HepG2 (cell line): Measurements from ENCODE around the gene APOL4. TPM values are rescaled to one million over a fixed set of nuclear protein-coding genes. Genes with fewer than 3 reads are reported as not detected.

Experiments
- ATAC-seq: fragments of 200-7000 bp; cut with Tn5 transposase; 3 replicates; pipeline ENCODE4 v1.9.1; 2020; ENCODE audit warnings: mild to moderate bottlenecking, moderate library complexity
- BruUV-seq: library from RNA; stranded (reverse); fragments of 400-500 nt; replicated peaks from 2 replicates; lab custom pipeline; 2021; lab: Mats Ljungman, UMichigan
- CTCF ChIA-PET: fragments of 300-600 bp; formaldehyde crosslinking; extraction: SDS; loops from one replicate; lab custom pipeline; 2021; ENCODE audit warnings: low total read pairs, inconsistent platforms, low intra/inter-chr PET ratio; lab: Yijun Ruan, JAX
- POLR2A ChIA-PET: fragments of 350-600 bp; sonication (Branson Sonifier 250); formaldehyde crosslinking; loops from one replicate; lab custom pipeline; 2020; ENCODE audit warnings: antibody characterized with exemption, inconsistent platforms; lab: Yijun Ruan, JAX
- DNase-seq: peaks from one replicate; pipeline ENCODE4 v3.0.0-alpha.2; 2015; ENCODE audit warnings: low spot score
- FAIRE-seq: peaks from 3 replicates; lab custom pipeline; 2011; peaks lifted over from hg19 to GRCh38; lab: Jason Lieb, UNC
- H2AFZ ChIP-seq: one replicate; pipeline ENCODE4 v1.6.1; 2011; ENCODE audit warnings: low read length, inconsistent platforms
- H3K27ac ChIP-seq: fragments of 300-600 bp; 3 replicates; pipeline ENCODE4 v1.8.0; 2011; ENCODE audit warnings: mixed run types, mild to moderate bottlenecking, mixed read lengths, low read length, inconsistent platforms; ENCODE audit not compliant: insufficient read depth; ENCODE audit errors: extremely low read length
- H3K27me3 ChIP-seq, 2 experiments: fragments of 200-600 bp in 1 of 2; 2 replicates in 1 of 2; 3 replicates in 1 of 2; pipeline versions ENCODE4 v1.6.0 to v1.8.0; 2011; ENCODE audit warnings: low read length in 2 of 2, mild to moderate bottlenecking in 2 of 2, moderate library complexity in 2 of 2, inconsistent platforms in 1 of 2; ENCODE audit not compliant: insufficient read depth in 2 of 2, control insufficient read depth in 1 of 2
- H3K36me3 ChIP-seq, 2 experiments: fragments of 200-600 bp in 1 of 2; replicated peaks in 1 of 2; 2 replicates in 1 of 2; 3 replicates in 1 of 2; pipeline versions ENCODE4 v1.5.1 to v1.8.0; 2011; ENCODE audit warnings: low read length in 2 of 2, inconsistent platforms in 1 of 2; ENCODE audit not compliant: insufficient read depth in 2 of 2, control insufficient read depth in 1 of 2
- H3K4me1 ChIP-seq: 2 replicates; pipeline ENCODE4 v1.5.1; 2012; ENCODE audit warnings: low read length, inconsistent platforms; ENCODE audit not compliant: insufficient read depth
- H3K4me2 ChIP-seq: 2 replicates; pipeline ENCODE4 v1.6.0; 2011; ENCODE audit warnings: low read depth, low read length, inconsistent platforms
- H3K4me3 ChIP-seq, 3 experiments: fragments of 200-600 bp in 1 of 3; sonication (generic), shearing (Covaris generic) in 1 of 3; replicated peaks in 1 of 3; 2 replicates each; pipeline ENCODE4 v1.5.1; 2011 to 2016; ENCODE audit warnings: low read length in 3 of 3, inconsistent platforms in 2 of 3, low read depth in 2 of 3, mild to moderate bottlenecking in 2 of 3, control low read depth in 1 of 3, mixed read lengths in 1 of 3; ENCODE audit not compliant: insufficient read depth in 1 of 3
- H3K79me2 ChIP-seq: one replicate; pipeline ENCODE4 v1.6.1; 2011; ENCODE audit warnings: low read length, inconsistent platforms; ENCODE audit not compliant: insufficient read depth
- H3K9ac ChIP-seq: 2 replicates; pipeline ENCODE4 v1.6.0; 2011; ENCODE audit warnings: mild to moderate bottlenecking, low read depth, low read length, inconsistent platforms; ENCODE audit not compliant: insufficient read depth
- H3K9me3 ChIP-seq: 2 replicates; pipeline ENCODE4 v1.5.1; 2012; ENCODE audit warnings: mild to moderate bottlenecking, low read length
- H4K20me1 ChIP-seq: 2 replicates; pipeline ENCODE4 v1.6.0; 2011; ENCODE audit warnings: inconsistent platforms, mild to moderate bottlenecking, low read length, moderate library complexity; ENCODE audit not compliant: insufficient read depth
- ATF4 ChIP-seq, 2 experiments: fragments of 450-650 bp in 1 of 2; sonication (generic) in 1 of 2; formaldehyde crosslinking; IDR thresholded peaks; 2 replicates each; pipeline versions ENCODE4 v1.5.0 to v1.8.0; 2020 to 2022; ENCODE audit warnings: mild to moderate bottlenecking in 1 of 2, missing genetic modification reagents in 1 of 2
- CEBPB ChIP-seq: IDR thresholded peaks from 2 replicates; pipeline ENCODE4 v1.6.1; 2011; ENCODE audit warnings: low read depth, low read length, improper control_type of control experiment, borderline replicate concordance
- CEBPG ChIP-seq: IDR thresholded peaks from 2 replicates; pipeline ENCODE4 v1.6.1; 2016
- GFI1 ChIP-seq: sonication (generic); formaldehyde crosslinking; IDR thresholded peaks from 2 replicates; pipeline ENCODE4 v1.5.0; 2020; ENCODE audit warnings: missing genetic modification reagents, mild to moderate bottlenecking, borderline replicate concordance
- MAFF ChIP-seq: IDR thresholded peaks from 2 replicates; pipeline ENCODE4 v1.6.1; 2011; ENCODE audit warnings: low read depth, low read length, improper control_type of control experiment
- MAFK ChIP-seq, 2 experiments: IDR thresholded peaks in 1 of 2; conservative IDR thresholded peaks in 1 of 2; 2 replicates each; pipeline ENCODE4 v1.6.1; 2011; ENCODE audit warnings: improper control_type of control experiment in 2 of 2, low read length in 2 of 2
- NFYC ChIP-seq: IDR thresholded peaks from 2 replicates; pipeline ENCODE4 v1.6.1; 2016; ENCODE audit warnings: missing genetic modification reagents, missing compliant biosample characterization
- RCOR2 ChIP-seq: IDR thresholded peaks from 2 replicates; pipeline ENCODE4 v1.6.1; 2016; ENCODE audit warnings: missing biosample characterization, missing genetic modification reagents
- RNF219 ChIP-seq: sonication (generic); formaldehyde crosslinking; IDR thresholded peaks from 2 replicates; pipeline ENCODE4 v1.5.0; 2020; ENCODE audit warnings: mild to moderate bottlenecking, missing genetic modification reagents
- ZNF597 ChIP-seq: sonication (generic); formaldehyde crosslinking; IDR thresholded peaks from 2 replicates; pipeline ENCODE4 v1.5.0; 2020; ENCODE audit warnings: missing genetic modification reagents
- ZNF619 ChIP-seq: sonication (generic); formaldehyde crosslinking; IDR thresholded peaks from 2 replicates; pipeline ENCODE4 v1.4.0; 2020; ENCODE audit warnings: mild to moderate bottlenecking, missing genetic modification reagents
- WGBS: methylation state at CpG from one replicate; pipeline ENCODE4 v1.1.6; 2017; ENCODE audit warnings: low lambda C conversion rate; 5-methylcytosine and 5-hydroxymethylcytosine counted together
- in situ Hi-C: cut with HindIII; loops from 2 replicates; pipeline ENCODE4 v1.10.0; 2017; ENCODE audit warnings: low pct_unique_long_range_greater_than_20kb; ENCODE audit not compliant: extremely low pct_ligation_motif_present
- intact Hi-C: fragments of 100-400 bp; cut with micrococcal nuclease; formaldehyde crosslinking; loops from one replicate; pipeline ENCODE4 v1.10.0; 2022; ENCODE audit not compliant: unreplicated experiment
- polyA plus RNA-seq, 8 experiments: library from polyadenylated mRNA; depleted of rRNA in 3 of 8; stranded (reverse) in 7 of 8; unstranded in 1 of 8; fragments of >200 nt; fragmentation: Illumina TruSeq in 4 of 8; extraction: Trizol in 4 of 8; gene quantifications; 2 replicates each; pipeline versions ENCODE4 v1.2.1 to v1.2.3, GENCODE V29; 2011 to 2016; ENCODE audit warnings: low read depth in 4 of 8, missing spikeins in 1 of 8, mixed read lengths in 1 of 8; ENCODE audit not compliant: insufficient read depth in 1 of 8
- total RNA-seq, 5 experiments: library from RNA; depleted of rRNA; stranded (reverse); fragments of >200 nt; fragmentation: Illumina TruSeq; extraction: Trizol; gene quantifications; 2 replicates each; pipeline ENCODE4 v1.2.3, GENCODE V29; 2016; ENCODE audit warnings: low read depth in 1 of 5

Gene APOL4
- total and polyA plus RNA-seq, 2 of the 13 experiments (the other 11 are each of a cell fraction or from before 2014, with no cell fraction given), result 0.77 to 2.8 TPM

GRCh38 chr22:36166086-36166485, 35.5 kb downstream of the APOL4 start (continued):
- TF ChIP-seq ZNF597 (CRISPR knock-in tag), result no peak

- H3K4me3 ChIP-seq, result no peak overlapping the region
- TF ChIP-seq CEBPB, result peak; percentile 68; the same call in 1 of the 2 replicates
- peak in 1 of 2 experiments; percentile 44; a peak in 2 of 4 replicates for TF ChIP-seq ATF4 (CRISPR knock-in tag; IDR thresholded peaks at IDR 0.05)
- no peak for TF ChIP-seq GFI1 (CRISPR knock-in tag)
- peak; percentile 46; the same call in 1 of the 2 replicates for TF ChIP-seq CEBPG (CRISPR knock-in tag)
- TF ChIP-seq NFYC (CRISPR knock-in tag), result peak; percentile 42; the same call in 1 of the 2 replicates
- no peak for TF ChIP-seq ZNF619 (CRISPR knock-in tag)
- 0 out of 4 replicates have a peak, but pooled peaks of 1 of the 2 experiments have one; percentile 5 for TF ChIP-seq MAFK (conservative IDR thresholded peaks at IDR 0.05 in 1 of 2, IDR thresholded peaks at IDR 0.05 in 1 of 2; ENCODE audit: low read length in 2 of 2)
- TF ChIP-seq MAFF, result 0 out of 2 replicates have a peak, but pooled peaks have one; percentile 19
- TF ChIP-seq RNF219 (CRISPR knock-in tag), result no peak
- TF ChIP-seq RCOR2, result no peak
- TF ChIP-seq, all 625 proteins: peak for 6
- Histone ChIP-seq H3K36me3 (no peaks in the 10 kb centered on the region), H3K27me3 (peaks cover 0 to 7% of the 10 kb centered on the region in 2 experiments; a peak in 1 of 5 replicates), H3K4me1 (peaks cover 28% of the 10 kb centered on the region), H3K4me2 (peak overlapping the region; percentile 26), H3K9me3 (no peaks in the 10 kb centered on the region), H3K9ac (no peak overlapping the region), H3K27ac (no peak overlapping the region), H4K20me1 (no peaks in the 10 kb centered on the region), H2AFZ (no peak overlapping the region), H3K79me2 (no peaks in the 10 kb centered on the region)
- in situ Hi-C loops (no loop called here), intact Hi-C loops (no loop called here)
- ATAC-seq (no peak), DNase-seq (no peak), FAIRE-seq (no peak)
- no TSS peak for BruUV-seq
- ChIA-PET CTCF (no interaction called here), POLR2A (no interaction called here)
- 7% methylated on average over 2 of the region's 2 CpGs for whole genome bisulfite sequencing
These were observed 36.5 kb downstream of the APOL4 start for GRCh38 chr22:36165141-36165540.
